AG04450 (cell line): ENCODE measurements around the gene FBXL4. TPM values are rescaled to one million over a fixed set of nuclear protein-coding genes. Genes with fewer than 3 reads are reported as not detected.

Source experiments
- CTCF ChIA-PET: fragments of 300-600, 350-600 bp; formaldehyde crosslinking; extraction: SDS; loops from one replicate; lab custom pipeline; 2022; ENCODE audit warnings: antibody characterized with exemption, inconsistent platforms; lab: Charles Lee
- POLR2A ChIA-PET: fragments of 350-600 bp; formaldehyde crosslinking; extraction: SDS; loops from one replicate; lab custom pipeline; 2021; ENCODE audit warnings: antibody characterized with exemption, inconsistent platforms; lab: Yijun Ruan, JAX
- DNase-seq: peaks from one replicate; pipeline ENCODE4 v3.0.0-alpha.2; 2011; ENCODE audit warnings: low read depth, low spot score
- H3K27ac ChIP-seq: one replicate; pipeline ENCODE4 v1.5.1; 2012; ENCODE audit warnings: low read depth, low read length, control low read depth
- H3K27me3 ChIP-seq: one replicate; pipeline ENCODE4 v1.6.0; 2012; ENCODE audit warnings: low read length; ENCODE audit not compliant: control insufficient read depth, insufficient read depth
- H3K4me3 ChIP-seq: 2 replicates; pipeline ENCODE4 v1.5.1; 2011; ENCODE audit warnings: mild to moderate bottlenecking, low read depth, low read length, control low read depth
- H3K9me3 ChIP-seq: 2 replicates; pipeline ENCODE4 v1.5.1; 2012; ENCODE audit warnings: low read length; ENCODE audit not compliant: control insufficient read depth, insufficient read depth
- CTCF ChIP-seq: IDR thresholded peaks from 2 replicates; pipeline ENCODE4 v1.5.1; 2011; ENCODE audit warnings: low read depth, low read length, control low read depth, inconsistent platforms
- polyA plus RNA-seq: library from polyadenylated mRNA; depleted of rRNA; stranded (reverse); fragments of >200 nt; gene quantifications from 2 replicates; pipeline ENCODE4 v1.2.3, GENCODE V29; 2011

Gene FBXL4
- polyA plus RNA-seq, 1 experiment = 20.1 TPM

- DNase-seq = no peak
- ChIA-PET POLR2A (no interaction called here), CTCF (interaction anchor here (1.1 to 1.3 kb wide), 2 partner anchors 1345 to 1774 kb away, joined by 4 to 5 read pairs; no protein-coding TSS in a partner anchor)
- no peaks in the 10 kb centered on the region; the same call in 1 of the 2 replicates for H3K9me3 ChIP-seq
- H3K4me3 ChIP-seq = no peak overlapping the region
- no peak for TF ChIP-seq CTCF
- H3K27ac ChIP-seq = no peak overlapping the region
- peaks cover 84% of the 10 kb centered on the region for H3K27me3 ChIP-seq
These were observed 106.0 kb downstream of the FBXL4 start for GRCh38 chr6:98841621-98842341.

GRCh38 chr6:98840996-98841513 lies 106.7 kb downstream of the FBXL4 start:
- TF ChIP-seq CTCF = no peak
- ChIA-PET POLR2A (no interaction called here), CTCF (interaction anchor here (1.1 kb wide), 1 partner anchor 1773 kb away, joined by 4 read pairs; no protein-coding TSS in a partner anchor)
- Histone ChIP-seq H3K9me3 (no peaks in the 10 kb centered on the region; the same call in 1 of the 2 replicates), H3K27ac (no peak overlapping the region), H3K27me3 (peaks cover 84% of the 10 kb centered on the region), H3K4me3 (no peak overlapping the region)
- DNase-seq = no peak

DNA sequence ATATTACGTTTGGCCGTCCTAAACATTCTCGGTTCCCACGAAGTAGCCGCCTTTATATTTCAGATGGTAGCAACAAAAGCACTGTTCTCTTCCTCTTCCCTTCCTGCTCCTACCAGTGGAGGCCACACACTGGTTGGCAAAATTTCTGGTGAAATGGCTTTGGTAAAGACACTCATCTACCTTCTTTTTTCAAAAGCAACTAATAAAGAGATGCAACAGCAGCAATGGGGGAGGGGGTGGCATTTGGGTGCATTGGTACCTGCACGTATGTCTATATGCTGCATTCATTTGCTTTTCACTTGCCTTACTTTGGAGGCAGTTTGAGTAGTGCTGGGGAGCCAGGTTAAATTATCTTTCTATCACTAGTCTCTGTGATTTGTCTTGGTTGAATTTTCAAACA lies 107.4 kb downstream of the FBXL4 start:
- H3K27ac ChIP-seq = no peak overlapping the region
- no peaks in the 10 kb centered on the region; the same call in 1 of the 2 replicates for H3K9me3 ChIP-seq
- no peak for TF ChIP-seq CTCF
- H3K4me3 ChIP-seq = no peak overlapping the region
- no peak for DNase-seq
- POLR2A ChIA-PET = no interaction called here
- peaks cover 87% of the 10 kb centered on the region for H3K27me3 ChIP-seq
- CTCF ChIA-PET = no interaction called here

DNA sequence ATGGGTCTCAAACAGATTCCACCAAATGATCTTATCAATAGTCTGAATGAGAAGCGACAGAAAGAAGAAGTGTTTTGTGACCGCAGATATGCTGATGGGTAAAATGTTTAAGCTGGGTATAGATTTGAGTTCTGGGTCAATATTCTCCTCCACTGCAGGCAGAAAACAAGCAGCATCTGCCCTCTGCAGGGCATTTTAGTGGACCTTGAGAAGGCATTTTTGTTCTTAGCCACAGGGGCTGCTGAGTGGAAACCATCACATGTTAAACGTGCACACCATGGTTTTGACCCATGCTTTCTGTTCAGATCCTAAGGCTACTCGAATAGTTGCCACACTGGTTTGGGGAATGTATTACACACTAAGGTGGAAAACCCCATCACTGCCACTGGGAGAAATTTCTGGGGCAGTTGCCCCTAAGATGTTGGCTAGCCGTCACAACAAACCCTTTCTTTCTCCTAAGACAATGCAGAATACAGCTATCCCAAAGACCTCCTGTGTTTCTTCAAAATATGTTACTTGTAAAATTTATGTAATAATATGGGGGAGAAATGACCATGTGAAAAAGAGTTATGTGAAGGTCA lies 107.9 kb downstream of the FBXL4 start:
- Histone ChIP-seq H3K27me3 (peaks cover 83% of the 10 kb centered on the region), H3K4me3 (no peak overlapping the region), H3K27ac (no peak overlapping the region), H3K9me3 (no peaks in the 10 kb centered on the region; the same call in 1 of the 2 replicates)
- POLR2A ChIA-PET = no interaction called here
- CTCF ChIA-PET = no interaction called here
- TF ChIP-seq CTCF = peak; percentile 41
- DNase-seq = no peak

DNA sequence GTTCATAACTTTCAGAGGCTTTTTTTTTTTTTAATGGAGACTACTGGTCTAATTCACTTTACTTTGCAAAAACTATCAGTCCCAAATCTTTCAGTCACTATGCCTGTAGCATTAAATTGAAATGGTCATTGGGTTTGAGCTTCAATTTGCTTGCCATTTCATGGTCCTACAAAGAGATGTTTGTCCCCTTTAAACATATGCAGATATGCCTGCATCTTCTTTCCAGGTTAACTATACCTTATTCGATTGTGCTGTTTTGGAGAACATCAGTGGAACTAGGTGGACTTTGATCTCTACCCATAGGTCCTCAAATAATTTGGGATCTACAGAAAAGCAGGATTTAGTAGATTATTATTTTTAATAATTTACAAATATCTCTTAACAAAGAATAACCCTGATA lies 108.8 kb downstream of the FBXL4 start:
- ChIA-PET CTCF (interaction anchor here (0.9 kb wide), 1 partner anchor 280 kb away, joined by 3 read pairs; no protein-coding TSS in a partner anchor), POLR2A (no interaction called here)
- no peak for DNase-seq
- peaks cover 78% of the 10 kb centered on the region for H3K27me3 ChIP-seq
- no peak for TF ChIP-seq CTCF
- no peak overlapping the region for H3K4me3 ChIP-seq
- H3K9me3 ChIP-seq = no peaks in the 10 kb centered on the region; the same call in 1 of the 2 replicates
- no peak overlapping the region for H3K27ac ChIP-seq
